OCI-LY1 (cell line): Measurements from ENCODE around the gene OR4C45.

ENCODE experiments used
- CTCF ChIP-seq: fragments of 200-600 bp; sonication (generic), shearing (Covaris generic); IDR thresholded peaks from 2 replicates; pipeline ENCODE4 v1.5.1; 2017; ENCODE audit warnings: mild to moderate bottlenecking, antibody characterized with exemption, low read length, moderate library complexity, mixed read lengths
- EZH2 ChIP-seq: fragments of 200-600 bp; sonication (generic), shearing (Covaris generic); IDR thresholded peaks from 2 replicates; pipeline ENCODE4 v1.8.0; 2017; ENCODE audit warnings: borderline replicate concordance, mixed run types, mild to moderate bottlenecking, antibody characterized with exemption, low read length, moderate library complexity, mixed read lengths

GRCh38 chr11:50072226-50073112, 39.8 kb downstream of the OR4C45 start:
- TF ChIP-seq CTCF (peak; percentile 26; the same call in 1 of the 2 replicates), EZH2 (no peak)
